ENCODE measurements around the gene MXI1.

MXI1 gene

GRCh38 chr10:110223298-110223925 is 16.0 kb downstream of the MXI1 start:
- H3K27ac ChIP-seq, result no peak overlapping the region
- TF ChIP-seq ZFX (IDR thresholded peaks at IDR 0.05) (no peak), CTCF (conservative IDR thresholded peaks at IDR 0.05) (no peak)

DNA sequence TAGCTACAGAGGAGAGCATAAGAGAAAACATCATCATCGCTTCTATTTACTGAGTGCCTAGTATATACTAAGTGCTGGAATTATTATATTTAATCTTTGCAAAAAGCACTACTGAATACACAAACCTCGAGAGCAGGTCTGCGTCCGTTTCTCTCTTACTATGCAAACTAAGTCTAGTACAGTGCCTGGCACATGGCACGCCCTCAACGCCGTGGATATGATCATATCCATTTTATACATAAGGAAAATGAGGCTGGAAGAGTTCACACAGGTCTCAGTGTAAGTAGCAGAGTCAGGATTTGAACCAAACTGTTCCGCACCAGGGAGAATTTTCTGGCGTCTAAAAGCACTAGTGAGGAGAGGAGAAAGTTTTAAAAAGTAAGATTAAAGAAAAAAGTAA is 17.6 kb downstream of the MXI1 start:
- TF ChIP-seq ZFX (IDR thresholded peaks at IDR 0.05), result no peak
- no peak for TF ChIP-seq CTCF (conservative IDR thresholded peaks at IDR 0.05)
- no peak overlapping the region for H3K27ac ChIP-seq

DNA sequence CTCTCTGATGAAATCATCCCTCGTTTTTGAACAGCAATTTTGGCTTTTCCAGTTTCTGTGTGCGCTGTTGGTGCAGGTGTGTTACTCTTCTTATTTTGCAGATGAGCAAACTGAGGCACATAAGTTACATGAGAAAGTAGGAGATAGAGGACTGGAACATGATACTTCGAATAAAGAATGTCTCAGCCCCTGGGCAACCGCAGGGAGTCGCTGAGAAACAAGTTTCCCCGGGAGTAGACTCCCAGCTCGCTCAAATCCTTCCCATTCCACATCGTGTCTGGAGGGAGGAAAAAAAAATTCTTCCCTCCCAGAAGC is 18.0 kb downstream of the MXI1 start:
- TF ChIP-seq ZFX (IDR thresholded peaks at IDR 0.05) (no peak), CTCF (conservative IDR thresholded peaks at IDR 0.05) (no peak)
- peak overlapping the region; percentile 60 for H3K27ac ChIP-seq

GRCh38 chr10:110225756-110226542 is 18.5 kb downstream of the MXI1 start:
- peak overlapping the region; percentile 60 for H3K27ac ChIP-seq
- TF ChIP-seq ZFX (IDR thresholded peaks at IDR 0.05) (no peak), CTCF (conservative IDR thresholded peaks at IDR 0.05) (peak; percentile 92)

DNA sequence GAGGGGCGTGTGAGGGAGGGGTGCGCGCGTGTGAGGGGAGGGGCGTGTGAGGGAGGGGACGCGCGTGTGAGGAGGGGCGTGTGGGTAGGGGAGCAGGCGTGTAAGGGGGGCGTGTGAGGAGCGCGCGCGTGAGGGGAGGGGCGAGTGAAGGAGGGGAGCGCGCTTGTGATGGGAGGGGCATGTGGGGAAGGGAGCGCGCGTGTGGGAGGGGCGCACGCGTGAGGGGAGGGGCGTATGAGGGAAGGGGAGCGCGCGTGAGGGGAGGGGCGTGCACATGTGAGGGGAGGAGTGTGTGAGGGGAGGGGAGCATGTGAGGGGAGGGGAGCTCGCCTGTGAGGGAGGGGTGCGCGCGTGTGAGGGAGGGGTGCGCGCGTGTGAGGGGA is 19.1 kb downstream of the MXI1 start:
- peak overlapping the region; percentile 60 for H3K27ac ChIP-seq
- TF ChIP-seq CTCF (conservative IDR thresholded peaks at IDR 0.05) (no peak), ZFX (IDR thresholded peaks at IDR 0.05) (no peak)

GRCh38 chr10:110226926-110227641 is 19.7 kb downstream of the MXI1 start:
- TF ChIP-seq ZFX (IDR thresholded peaks at IDR 0.05), result no peak
- no peak for TF ChIP-seq CTCF (conservative IDR thresholded peaks at IDR 0.05)
- peak overlapping the region; percentile 60 for H3K27ac ChIP-seq

DNA sequence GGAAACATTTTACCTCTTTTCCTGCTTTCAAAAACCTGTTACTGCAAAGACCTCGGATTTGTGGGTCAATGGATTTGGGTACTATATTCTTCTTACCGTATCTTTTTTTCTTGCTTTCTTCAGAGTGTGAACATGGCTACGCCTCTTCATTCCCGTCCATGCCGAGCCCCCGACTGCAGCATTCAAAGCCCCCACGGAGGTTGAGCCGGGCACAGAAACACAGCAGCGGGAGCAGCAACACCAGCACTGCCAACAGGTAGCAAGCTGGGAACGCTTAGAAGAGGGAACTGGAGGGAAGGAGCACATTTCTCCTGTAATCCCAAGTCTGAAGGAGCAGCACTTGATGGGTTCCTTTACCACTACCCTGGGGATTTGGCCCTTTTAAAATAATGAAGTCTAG is 20.7 kb downstream of the MXI1 start:
- no peak overlapping the region for H3K27ac ChIP-seq
- TF ChIP-seq ZFX (IDR thresholded peaks at IDR 0.05), result no peak
- no peak for TF ChIP-seq CTCF (conservative IDR thresholded peaks at IDR 0.05)
